GM21390 (cell line): ENCODE results near the gene ALOXE3.
"Not testable (repeated sequence)": the region's sequence is repeated elsewhere in the genome, so short reads cannot be mapped to it uniquely, and the experiment has no call there.

ENCODE experiments used
- ATAC-seq: cut with Tn5 transposase; IDR thresholded peaks from one replicate; pipeline ENCODE4 v1.9.1; 2021; ENCODE audit not compliant: unreplicated experiment

The ALOXE3 gene

DNA sequence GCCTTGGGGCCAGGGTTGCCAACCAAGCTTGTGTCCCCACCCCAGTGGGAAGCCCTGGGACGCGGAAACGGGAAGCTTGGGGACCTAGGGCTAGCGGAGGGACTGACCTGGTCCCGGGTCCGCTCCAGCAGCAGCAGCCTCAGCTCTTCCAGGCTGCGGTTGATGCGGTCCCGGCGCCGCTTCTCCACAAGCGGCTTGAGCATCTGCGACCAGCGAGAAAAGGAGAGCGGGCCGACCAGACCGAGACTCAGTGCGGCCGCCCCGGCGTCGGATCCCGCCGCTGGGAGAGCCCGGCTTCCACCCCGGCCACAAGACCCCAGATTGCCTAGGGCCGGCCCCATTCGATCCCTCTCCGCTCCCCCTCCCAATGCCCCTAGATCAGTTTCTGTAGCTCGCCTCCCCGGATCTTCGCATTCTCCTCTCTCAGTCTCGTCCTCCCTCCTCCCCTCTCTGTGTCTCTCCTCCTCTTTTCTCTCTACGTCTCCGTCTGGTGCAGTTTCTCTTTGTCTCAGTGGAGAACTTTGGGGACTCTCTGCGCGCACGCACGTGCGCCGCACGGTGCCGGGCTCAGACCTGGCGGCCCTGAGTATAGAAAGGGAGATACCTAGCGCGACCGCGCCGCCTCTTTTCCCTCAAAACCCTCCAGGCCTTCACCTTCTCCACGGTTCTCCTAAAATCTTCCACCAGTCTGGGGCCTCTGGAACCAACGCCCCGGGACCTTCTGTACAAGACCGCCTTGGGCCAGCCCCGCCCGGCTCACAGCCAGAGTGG, 4.8 kb upstream of the ALOXE3 start:
- no peak for ATAC-seq

DNA sequence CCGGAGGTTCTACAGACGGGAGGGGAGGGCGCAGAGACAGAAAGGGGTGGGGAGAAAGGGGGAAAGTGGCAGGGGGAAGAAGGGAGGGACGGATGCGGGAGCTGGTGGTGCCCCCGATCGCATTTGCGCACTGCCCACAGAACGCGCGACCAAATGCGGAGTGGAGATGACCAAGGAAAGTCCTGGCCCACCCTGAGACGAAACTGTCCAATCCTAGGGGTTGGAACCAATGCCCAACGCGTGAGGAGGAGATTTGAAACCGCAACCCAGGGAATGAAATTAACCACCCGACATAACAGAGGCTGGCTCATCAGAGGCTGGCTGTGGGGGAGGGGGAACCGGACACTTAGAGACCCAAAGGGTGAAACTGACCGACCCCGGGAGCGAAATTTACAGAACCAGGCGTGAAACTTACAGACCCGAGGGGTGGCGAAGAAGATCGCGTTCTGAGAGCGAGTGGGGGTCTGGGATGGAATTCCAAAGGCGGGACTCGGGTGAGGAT, 4.2 kb upstream of the ALOXE3 start:
- ATAC-seq: no peak

DNA sequence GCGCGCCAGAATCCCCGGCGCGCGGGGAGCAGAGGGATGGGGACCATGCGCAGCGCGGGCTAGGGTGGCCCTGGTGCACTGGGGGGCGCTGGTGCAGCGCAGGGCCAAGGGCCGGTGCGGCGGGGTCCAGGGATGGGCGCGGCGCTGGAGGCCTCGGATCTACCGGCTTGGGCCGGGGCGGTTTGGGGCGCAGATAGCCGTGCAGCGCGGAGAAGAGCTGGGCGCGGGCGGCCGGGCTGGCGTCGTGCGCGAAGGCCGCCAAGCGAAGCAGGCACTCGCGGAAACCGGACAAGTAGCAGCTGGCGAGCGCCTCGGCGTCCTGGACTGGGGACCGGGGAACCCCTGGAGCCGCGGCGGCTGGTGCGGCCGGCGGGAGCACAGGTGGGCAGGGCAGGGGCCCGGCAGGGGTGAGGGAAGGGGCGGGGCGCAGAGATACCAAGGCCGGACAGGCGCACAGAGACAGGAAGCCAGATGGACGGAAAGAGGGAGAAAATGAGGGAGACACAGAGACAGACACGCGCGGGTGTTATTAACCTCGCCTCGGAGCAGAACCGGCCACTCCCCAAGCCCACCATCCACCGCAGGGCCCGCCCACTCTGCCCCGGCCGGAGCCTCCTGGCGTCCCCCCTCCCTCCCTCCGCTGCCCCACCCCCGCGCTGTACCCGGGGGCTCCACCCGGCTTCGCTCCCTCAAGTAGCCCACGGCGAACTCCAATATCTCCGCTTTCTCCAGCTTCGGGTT, 3.5 kb upstream of the ALOXE3 start:
- peak; percentile 26 for ATAC-seq

DNA sequence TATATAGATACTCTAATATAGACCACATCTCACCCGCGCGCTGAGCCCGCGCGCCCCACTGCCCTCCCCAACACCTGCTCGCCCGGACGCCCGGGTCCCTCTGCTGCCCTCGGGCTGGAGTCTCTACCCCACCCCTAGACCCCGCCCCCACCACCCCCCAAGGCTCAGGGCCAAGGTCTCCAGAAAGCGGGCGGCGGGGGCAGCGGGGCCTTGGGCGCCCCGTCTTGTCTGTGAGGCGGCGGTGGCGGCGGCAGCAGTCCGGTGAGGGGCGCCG, 3.0 kb upstream of the ALOXE3 start:
- ATAC-seq: no peak

GRCh38 chr17:8120520-8121406, 2.4 kb upstream of the ALOXE3 start:
- no peak for ATAC-seq

- no peak for ATAC-seq
These were observed 1.5 kb upstream of the ALOXE3 start for GRCh38 chr17:8119581-8120519.

GRCh38 chr17:8118769-8119580, 661 bp upstream of the ALOXE3 start:
- ATAC-seq: peak; percentile 34

GRCh38 chr17:8117367-8117979, 841 bp downstream of the ALOXE3 start:
- ATAC-seq: no peak

DNA sequence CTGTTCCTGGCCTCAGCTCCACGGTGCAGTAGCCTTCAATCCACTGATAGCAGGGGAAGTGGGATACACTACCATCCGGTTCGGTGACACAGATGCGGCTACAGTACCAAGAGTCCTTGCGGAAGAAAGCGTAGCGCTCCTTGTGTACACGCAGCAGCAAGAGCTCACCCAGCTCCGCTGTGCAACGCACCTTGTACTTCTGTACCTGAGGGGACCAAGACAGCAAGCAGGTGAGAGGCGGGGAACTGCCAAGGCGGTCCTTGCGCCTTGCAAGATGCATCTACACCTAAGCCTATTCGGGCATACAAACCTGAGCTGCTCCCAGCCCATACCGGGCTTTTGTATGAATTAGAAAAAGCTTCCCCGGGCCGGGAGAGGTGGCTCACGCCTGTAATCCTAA, 1.5 kb downstream of the ALOXE3 start:
- no peak for ATAC-seq

DNA sequence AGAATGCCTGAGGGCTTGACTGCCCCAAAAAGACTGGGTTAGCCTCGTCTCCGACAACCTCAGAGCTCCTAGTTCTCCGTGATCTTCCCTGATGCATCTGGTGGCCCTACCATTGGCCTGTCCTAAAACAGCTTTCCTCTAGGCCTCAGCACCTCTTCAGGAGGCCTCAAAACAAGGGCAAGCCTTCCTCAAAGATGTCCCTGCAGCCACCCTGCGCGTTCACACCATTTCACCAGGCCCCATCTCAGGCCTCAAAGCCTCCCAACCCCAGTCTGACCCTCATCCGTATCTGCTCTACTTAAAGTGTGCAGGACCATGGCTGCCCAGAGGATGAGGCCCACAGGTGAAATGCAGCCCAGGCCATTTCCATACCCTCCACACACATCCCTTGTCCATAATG, 7.4 kb downstream of the ALOXE3 start:
- no peak for ATAC-seq

DNA sequence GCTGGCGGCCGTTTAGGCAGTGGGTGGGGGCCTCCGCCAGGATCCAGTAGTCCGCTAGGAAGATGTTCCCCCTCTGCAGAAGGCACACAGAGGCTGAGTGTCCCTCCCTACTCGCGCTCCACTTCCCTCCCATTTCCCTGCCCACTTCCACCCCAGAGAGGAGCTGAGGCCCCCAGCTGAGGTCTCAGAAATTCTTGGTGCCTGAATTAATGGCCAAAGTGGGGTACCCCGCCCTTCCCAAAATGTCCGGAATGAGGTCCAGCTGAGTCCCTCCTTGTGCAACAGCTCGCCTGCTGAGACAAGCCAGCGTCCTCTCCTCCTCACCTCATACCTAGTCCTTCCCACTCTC, 7.9 kb downstream of the ALOXE3 start:
- ATAC-seq: no peak

GRCh38 chr17:8109661-8110455, 8.5 kb downstream of the ALOXE3 start:
- ATAC-seq: no peak

DNA sequence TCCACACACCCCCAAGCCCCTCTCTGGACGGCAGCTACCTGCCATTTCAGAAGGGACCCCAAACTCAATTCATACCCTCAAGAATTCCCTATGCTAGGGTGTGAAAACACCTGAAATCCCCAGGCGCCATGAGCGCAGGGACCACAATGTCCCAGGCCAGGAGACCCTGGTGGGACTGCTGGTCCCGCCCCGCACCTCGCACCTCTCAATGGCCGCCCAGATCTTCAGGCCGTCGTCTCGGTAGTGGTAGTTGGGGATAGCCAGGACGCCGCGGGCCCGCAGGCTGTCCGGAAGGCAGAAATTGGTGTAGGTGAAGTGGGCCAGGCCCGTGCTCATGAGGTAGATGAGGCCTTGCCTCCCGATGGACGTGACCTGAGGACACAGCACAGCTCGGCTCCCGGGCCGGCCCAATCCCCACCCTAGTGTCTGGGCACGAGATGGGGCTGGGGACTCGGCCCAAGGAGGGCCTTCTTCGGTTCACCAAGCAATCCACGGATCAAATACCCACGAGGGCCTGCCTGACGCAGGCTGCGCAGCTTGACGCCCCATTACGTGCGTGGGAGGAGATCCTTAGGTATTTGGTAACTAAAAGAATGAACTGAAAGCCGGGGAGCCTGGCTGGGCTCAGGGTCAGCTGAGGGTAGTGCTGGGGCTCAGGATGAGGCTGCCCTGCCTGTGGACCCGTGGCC, 9.2 kb downstream of the ALOXE3 start:
- ATAC-seq: no peak

DNA sequence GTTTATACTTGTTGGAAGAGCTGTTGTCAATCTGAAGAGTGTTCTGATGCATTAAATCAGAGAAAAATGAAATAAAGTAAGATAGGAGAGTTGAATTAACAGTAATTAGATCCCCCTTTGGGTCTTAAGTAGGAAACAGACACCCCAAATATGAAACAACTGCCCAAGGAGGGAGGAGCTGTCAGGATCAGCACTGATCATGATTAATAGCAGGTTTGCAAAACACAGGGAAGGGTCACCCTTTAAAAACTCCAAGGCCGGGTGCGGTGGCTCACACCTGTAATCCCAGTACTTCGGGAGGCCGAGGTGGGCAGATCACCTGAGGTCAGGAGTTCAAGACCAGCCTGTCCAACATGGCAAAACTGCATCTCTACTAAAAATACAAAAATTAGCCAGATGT, 11.3 kb downstream of the ALOXE3 start:
- ATAC-seq: not testable (repeated sequence)

DNA sequence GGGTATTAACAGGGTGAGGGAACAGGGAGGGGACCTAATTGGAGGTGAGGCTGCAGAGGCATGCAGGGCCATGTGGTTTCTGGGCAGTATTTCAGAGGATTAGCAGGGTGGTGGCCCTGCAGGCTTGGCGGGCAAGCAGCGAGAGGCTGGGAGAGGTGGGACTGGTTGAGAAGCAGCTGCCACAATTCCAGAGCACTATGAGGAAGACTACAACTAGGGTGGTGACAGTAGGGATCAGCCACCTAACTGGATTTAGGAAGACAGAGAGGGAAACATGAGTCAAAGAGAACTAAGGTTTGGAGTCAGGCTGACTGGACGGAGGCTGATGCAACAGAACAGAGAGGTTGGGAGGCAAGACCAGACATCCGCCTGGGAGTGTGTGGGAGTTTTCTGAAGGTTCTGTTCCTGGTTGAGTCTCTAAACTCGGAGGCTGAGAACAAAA, 12.3 kb downstream of the ALOXE3 start:
- ATAC-seq: no peak

- no peak for ATAC-seq
These were observed 13.4 kb downstream of the ALOXE3 start for GRCh38 chr17:8104911-8105310.

GRCh38 chr17:8103549-8103948, 14.8 kb downstream of the ALOXE3 start:
- no peak for ATAC-seq

GRCh38 chr17:8101721-8102120, 16.6 kb downstream of the ALOXE3 start:
- no peak for ATAC-seq
